Liver (tissue), 9 donors: Measurements from ENCODE around the gene HOXB9. TPM values are rescaled to one million over a fixed set of nuclear protein-coding genes. Genes with fewer than 3 reads are reported as not detected.

ENCODE experiments used
- DNase-seq: peaks from one replicate; pipeline ENCODE4 v3.0.0-alpha.2; 2017; ENCODE audit warnings: low spot score
- H3K27ac ChIP-seq, 2 donors: one replicate each; pipeline ENCODE4 v1.7.0; 2013; ENCODE audit warnings: inconsistent platforms in 2 of 2, low read length in 2 of 2, control low read depth in 1 of 2, low read depth in 1 of 2, mild to moderate bottlenecking in 1 of 2
- H3K27me3 ChIP-seq, 4 donors: one replicate each; pipeline versions ENCODE4 v1.6.1 to v1.7.0; 2013; ENCODE audit warnings: low read length in 3 of 4, inconsistent platforms in 1 of 4, mild to moderate bottlenecking in 1 of 4, moderate library complexity in 1 of 4; ENCODE audit not compliant: control insufficient read depth in 4 of 4, insufficient read depth in 4 of 4
- H3K36me3 ChIP-seq, 4 donors: one replicate each; pipeline versions ENCODE4 v1.6.1 to v1.7.0; 2013; ENCODE audit warnings: low read length in 3 of 4, mild to moderate bottlenecking in 3 of 4, low read depth in 1 of 4, moderate library complexity in 1 of 4; ENCODE audit not compliant: control insufficient read depth in 4 of 4, insufficient read depth in 3 of 4
- H3K4me1 ChIP-seq, 4 donors: one replicate each; pipeline versions ENCODE4 v1.6.1 to v1.7.0; 2013; ENCODE audit warnings: low read length in 3 of 4, mild to moderate bottlenecking in 3 of 4, moderate library complexity in 1 of 4; ENCODE audit not compliant: control insufficient read depth in 4 of 4, insufficient read depth in 4 of 4
- H3K4me3 ChIP-seq, 3 donors: one replicate each; pipeline versions ENCODE4 v1.6.1 to v1.7.0; 2013; ENCODE audit warnings: low read length in 3 of 3, control low read depth in 1 of 3, low read depth in 1 of 3, mild to moderate bottlenecking in 1 of 3
- H3K9ac ChIP-seq, 2 donors: one replicate each; pipeline ENCODE4 v1.7.0; 2013; ENCODE audit warnings: low read length in 2 of 2, mild to moderate bottlenecking in 2 of 2, moderate library complexity in 2 of 2, control low read depth in 1 of 2, low read depth in 1 of 2
- H3K9me3 ChIP-seq, 4 donors: one replicate each; pipeline versions ENCODE4 v1.6.1 to v1.7.0; 2013; ENCODE audit warnings: low read length in 3 of 4; ENCODE audit not compliant: control insufficient read depth in 4 of 4
- EGR1 ChIP-seq, 2 donors: IDR thresholded peaks; 2 replicates each; pipeline ENCODE4 v1.6.1; 2016 to 2018; ENCODE audit warnings: antibody characterized with exemption in 2 of 2, low read depth in 2 of 2
- FOXA1 ChIP-seq: IDR thresholded peaks from 2 replicates; pipeline ENCODE4 v1.6.1; 2016; ENCODE audit warnings: antibody characterized with exemption
- FOXA2 ChIP-seq: IDR thresholded peaks from 2 replicates; pipeline ENCODE4 v1.6.1; 2016; ENCODE audit warnings: antibody characterized with exemption
- GABPA ChIP-seq, 2 donors: IDR thresholded peaks in 1 of 2; conservative IDR thresholded peaks in 1 of 2; 2 replicates each; pipeline ENCODE4 v1.6.1; 2016; ENCODE audit warnings: antibody characterized with exemption in 2 of 2, mild to moderate bottlenecking in 1 of 2, moderate library complexity in 1 of 2
- HNF4A ChIP-seq, 2 donors: conservative IDR thresholded peaks; 2 replicates each; pipeline ENCODE4 v1.6.1; 2016; ENCODE audit warnings: antibody characterized with exemption in 2 of 2, mild to moderate bottlenecking in 2 of 2
- HNF4G ChIP-seq: IDR thresholded peaks from 2 replicates; pipeline ENCODE4 v1.6.1; 2016; ENCODE audit warnings: antibody characterized with exemption
- JUND ChIP-seq, 2 donors: IDR thresholded peaks; 2 replicates each; pipeline ENCODE4 v1.6.1; 2016; ENCODE audit warnings: antibody characterized with exemption in 2 of 2
- NR2F2 ChIP-seq: IDR thresholded peaks from 2 replicates; pipeline ENCODE4 v1.6.1; 2016; ENCODE audit warnings: antibody characterized with exemption
- RAD21 ChIP-seq, 2 donors: IDR thresholded peaks; 2 replicates each; pipeline ENCODE4 v1.6.1; 2016; ENCODE audit warnings: antibody characterized with exemption in 2 of 2, mild to moderate bottlenecking in 2 of 2
- RXRA ChIP-seq, 2 donors: IDR thresholded peaks; 2 replicates each; pipeline ENCODE4 v1.6.1; 2017 to 2018; ENCODE audit warnings: antibody characterized with exemption in 2 of 2, mild to moderate bottlenecking in 1 of 2
- SP1 ChIP-seq: IDR thresholded peaks from 2 replicates; pipeline ENCODE4 v1.6.1; 2018; ENCODE audit warnings: antibody characterized with exemption, mild to moderate bottlenecking
- TAF1 ChIP-seq: conservative IDR thresholded peaks from 2 replicates; pipeline ENCODE4 v1.6.1; 2016; ENCODE audit warnings: antibody characterized with exemption, mild to moderate bottlenecking
- YY1 ChIP-seq: IDR thresholded peaks from 2 replicates; pipeline ENCODE4 v1.6.1; 2016; ENCODE audit warnings: antibody characterized with exemption, mild to moderate bottlenecking
- WGBS: extraction: QIAGEN DNeasy Blood & Tissue Kit; methylation state at CpG from one replicate; pipeline ENCODE4 v1.1.7; 2013; 5-methylcytosine and 5-hydroxymethylcytosine counted together
- polyA plus RNA-seq, 2 donors: library from polyadenylated mRNA; stranded (reverse) in 1 of 2; unstranded in 1 of 2; fragments of 200-250 nt in 1 of 2; fragments of >200 nt in 1 of 2; fragmentation: Nextera tagmentation in 1 of 2; extraction: Ambion mirVana in 1 of 2; gene quantifications; one replicate each; pipeline versions ENCODE4 v1.2.1 to v1.2.3, GENCODE V29; 2013 to 2015
- total RNA-seq, 2 donors: library from RNA; depleted of rRNA; stranded (reverse); fragments of >200 nt; gene quantifications; one replicate each; pipeline ENCODE4 v1.2.3, GENCODE V29; 2014
- TF ChIP-seq, protein P1 (sequence below): IDR thresholded peaks from 2 replicates; pipeline ENCODE4 v1.6.1; 2016; ENCODE audit warnings: antibody characterized with exemption
- TF ChIP-seq, protein P2 (sequence below): fragments of 150-350 bp; IDR thresholded peaks from 2 replicates; pipeline ENCODE4 v1.5.1; 2017; ENCODE audit warnings: improper control_type of control experiment, low read depth, low read length; ENCODE audit not compliant: missing input control
- TF ChIP-seq, protein P3 (sequence below): IDR thresholded peaks from 2 replicates; pipeline ENCODE4 v1.6.1; 2016; ENCODE audit warnings: antibody characterized with exemption
- TF ChIP-seq, protein P4 (sequence below): IDR thresholded peaks from 2 replicates; pipeline ENCODE4 v1.6.1; 2016; ENCODE audit warnings: antibody characterized with exemption
- TF ChIP-seq, protein P5 (sequence below): IDR thresholded peaks from 2 replicates; pipeline ENCODE4 v1.6.1; 2016; ENCODE audit warnings: antibody characterized with exemption, mild to moderate bottlenecking
- donor health status: healthy.
- donor health status: healthy.
- donor health status: healthy.
- donor health status: healthy.
- donor health status: healthy.

The HOXB9 gene
- total and polyA plus RNA-seq, 4 donors: not detected

DNA sequence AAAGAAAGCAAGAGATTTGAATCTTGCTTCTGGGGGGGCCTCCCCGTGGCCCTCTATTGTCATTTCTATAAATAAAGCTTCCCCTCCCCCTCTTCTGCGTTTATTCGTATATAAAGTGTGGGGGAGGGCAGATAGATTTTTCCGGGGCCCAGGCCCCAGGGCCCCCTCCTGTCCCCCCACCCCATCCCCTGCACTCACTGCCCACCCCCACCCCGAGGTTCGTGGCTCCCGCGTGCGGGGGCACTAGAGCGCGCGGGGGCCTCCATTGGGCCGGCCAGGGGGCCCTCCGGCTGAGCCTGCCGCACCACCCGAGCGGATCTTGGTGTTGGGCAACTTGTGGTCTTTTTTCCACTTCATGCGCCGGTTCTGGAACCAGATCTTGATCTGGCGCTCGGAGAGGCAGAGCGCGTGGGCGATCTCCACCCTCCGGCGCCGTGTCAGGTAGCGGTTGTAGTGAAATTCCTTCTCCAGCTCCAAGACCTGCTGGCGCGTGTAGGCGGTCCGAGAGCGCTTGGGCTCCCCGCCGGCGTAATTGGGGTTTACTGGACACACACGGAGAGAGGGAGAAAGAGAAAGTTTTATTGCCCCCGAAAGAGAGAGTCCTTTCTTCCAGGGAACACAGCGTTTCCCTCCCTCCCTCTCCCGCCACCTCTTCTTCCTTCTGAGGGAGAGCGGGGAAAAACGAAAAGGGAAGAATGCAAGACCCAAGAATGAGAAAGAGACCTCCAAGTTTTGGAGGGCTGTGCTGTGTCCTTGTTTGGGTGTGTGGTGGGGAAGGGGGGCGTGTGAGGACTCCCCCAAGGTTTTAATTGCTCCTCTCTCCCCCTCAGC lies 49.5 kb downstream of the HOXB9 start:
- WGBS: 15% methylated on average over 43 of the region's 43 CpGs
- no peak overlapping the region for H3K9ac ChIP-seq

More for the DNA sequence above, 49.5 kb downstream of the HOXB9 start:
- no peak for DNase-seq
- TF ChIP-seq FOXA1 (no peak), FOXA2 (no peak), TAF1 (no peak), GABPA (IDR thresholded peaks at IDR 0.05 in 1 of 2, conservative IDR thresholded peaks at IDR 0.05 in 1 of 2) (no peak), YY1 (no peak), JUND (IDR thresholded peaks at IDR 0.05) (no peak), EGR1 (IDR thresholded peaks at IDR 0.05; ENCODE audit: low read depth in 2 of 2) (no peak), HNF4A (conservative IDR thresholded peaks at IDR 0.05) (no peak), RXRA (IDR thresholded peaks at IDR 0.05) (no peak), RAD21 (IDR thresholded peaks at IDR 0.05) (no peak), HNF4G (no peak), SP1 (no peak), NR2F2 (no peak)
- TF ChIP-seq, protein P1, sequence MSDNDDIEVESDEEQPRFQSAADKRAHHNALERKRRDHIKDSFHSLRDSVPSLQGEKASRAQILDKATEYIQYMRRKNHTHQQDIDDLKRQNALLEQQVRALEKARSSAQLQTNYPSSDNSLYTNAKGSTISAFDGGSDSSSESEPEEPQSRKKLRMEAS: no peak
- TF ChIP-seq, protein P2, sequence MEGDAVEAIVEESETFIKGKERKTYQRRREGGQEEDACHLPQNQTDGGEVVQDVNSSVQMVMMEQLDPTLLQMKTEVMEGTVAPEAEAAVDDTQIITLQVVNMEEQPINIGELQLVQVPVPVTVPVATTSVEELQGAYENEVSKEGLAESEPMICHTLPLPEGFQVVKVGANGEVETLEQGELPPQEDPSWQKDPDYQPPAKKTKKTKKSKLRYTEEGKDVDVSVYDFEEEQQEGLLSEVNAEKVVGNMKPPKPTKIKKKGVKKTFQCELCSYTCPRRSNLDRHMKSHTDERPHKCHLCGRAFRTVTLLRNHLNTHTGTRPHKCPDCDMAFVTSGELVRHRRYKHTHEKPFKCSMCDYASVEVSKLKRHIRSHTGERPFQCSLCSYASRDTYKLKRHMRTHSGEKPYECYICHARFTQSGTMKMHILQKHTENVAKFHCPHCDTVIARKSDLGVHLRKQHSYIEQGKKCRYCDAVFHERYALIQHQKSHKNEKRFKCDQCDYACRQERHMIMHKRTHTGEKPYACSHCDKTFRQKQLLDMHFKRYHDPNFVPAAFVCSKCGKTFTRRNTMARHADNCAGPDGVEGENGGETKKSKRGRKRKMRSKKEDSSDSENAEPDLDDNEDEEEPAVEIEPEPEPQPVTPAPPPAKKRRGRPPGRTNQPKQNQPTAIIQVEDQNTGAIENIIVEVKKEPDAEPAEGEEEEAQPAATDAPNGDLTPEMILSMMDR: no peak
- TF ChIP-seq, protein P3, sequence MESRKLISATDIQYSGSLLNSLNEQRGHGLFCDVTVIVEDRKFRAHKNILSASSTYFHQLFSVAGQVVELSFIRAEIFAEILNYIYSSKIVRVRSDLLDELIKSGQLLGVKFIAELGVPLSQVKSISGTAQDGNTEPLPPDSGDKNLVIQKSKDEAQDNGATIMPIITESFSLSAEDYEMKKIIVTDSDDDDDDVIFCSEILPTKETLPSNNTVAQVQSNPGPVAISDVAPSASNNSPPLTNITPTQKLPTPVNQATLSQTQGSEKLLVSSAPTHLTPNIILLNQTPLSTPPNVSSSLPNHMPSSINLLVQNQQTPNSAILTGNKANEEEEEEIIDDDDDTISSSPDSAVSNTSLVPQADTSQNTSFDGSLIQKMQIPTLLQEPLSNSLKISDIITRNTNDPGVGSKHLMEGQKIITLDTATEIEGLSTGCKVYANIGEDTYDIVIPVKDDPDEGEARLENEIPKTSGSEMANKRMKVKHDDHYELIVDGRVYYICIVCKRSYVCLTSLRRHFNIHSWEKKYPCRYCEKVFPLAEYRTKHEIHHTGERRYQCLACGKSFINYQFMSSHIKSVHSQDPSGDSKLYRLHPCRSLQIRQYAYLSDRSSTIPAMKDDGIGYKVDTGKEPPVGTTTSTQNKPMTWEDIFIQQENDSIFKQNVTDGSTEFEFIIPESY: no peak
- TF ChIP-seq, protein P4, sequence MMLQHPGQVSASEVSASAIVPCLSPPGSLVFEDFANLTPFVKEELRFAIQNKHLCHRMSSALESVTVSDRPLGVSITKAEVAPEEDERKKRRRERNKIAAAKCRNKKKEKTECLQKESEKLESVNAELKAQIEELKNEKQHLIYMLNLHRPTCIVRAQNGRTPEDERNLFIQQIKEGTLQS: no peak
- TF ChIP-seq, protein P5, sequence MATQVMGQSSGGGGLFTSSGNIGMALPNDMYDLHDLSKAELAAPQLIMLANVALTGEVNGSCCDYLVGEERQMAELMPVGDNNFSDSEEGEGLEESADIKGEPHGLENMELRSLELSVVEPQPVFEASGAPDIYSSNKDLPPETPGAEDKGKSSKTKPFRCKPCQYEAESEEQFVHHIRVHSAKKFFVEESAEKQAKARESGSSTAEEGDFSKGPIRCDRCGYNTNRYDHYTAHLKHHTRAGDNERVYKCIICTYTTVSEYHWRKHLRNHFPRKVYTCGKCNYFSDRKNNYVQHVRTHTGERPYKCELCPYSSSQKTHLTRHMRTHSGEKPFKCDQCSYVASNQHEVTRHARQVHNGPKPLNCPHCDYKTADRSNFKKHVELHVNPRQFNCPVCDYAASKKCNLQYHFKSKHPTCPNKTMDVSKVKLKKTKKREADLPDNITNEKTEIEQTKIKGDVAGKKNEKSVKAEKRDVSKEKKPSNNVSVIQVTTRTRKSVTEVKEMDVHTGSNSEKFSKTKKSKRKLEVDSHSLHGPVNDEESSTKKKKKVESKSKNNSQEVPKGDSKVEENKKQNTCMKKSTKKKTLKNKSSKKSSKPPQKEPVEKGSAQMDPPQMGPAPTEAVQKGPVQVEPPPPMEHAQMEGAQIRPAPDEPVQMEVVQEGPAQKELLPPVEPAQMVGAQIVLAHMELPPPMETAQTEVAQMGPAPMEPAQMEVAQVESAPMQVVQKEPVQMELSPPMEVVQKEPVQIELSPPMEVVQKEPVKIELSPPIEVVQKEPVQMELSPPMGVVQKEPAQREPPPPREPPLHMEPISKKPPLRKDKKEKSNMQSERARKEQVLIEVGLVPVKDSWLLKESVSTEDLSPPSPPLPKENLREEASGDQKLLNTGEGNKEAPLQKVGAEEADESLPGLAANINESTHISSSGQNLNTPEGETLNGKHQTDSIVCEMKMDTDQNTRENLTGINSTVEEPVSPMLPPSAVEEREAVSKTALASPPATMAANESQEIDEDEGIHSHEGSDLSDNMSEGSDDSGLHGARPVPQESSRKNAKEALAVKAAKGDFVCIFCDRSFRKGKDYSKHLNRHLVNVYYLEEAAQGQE: no peak
- peaks cover 0 to 3% (median 1%) of the 10 kb centered on the region in 4 donors for H3K4me1 ChIP-seq
- H3K9me3 ChIP-seq: no peaks in the 10 kb centered on the region
- H3K36me3 ChIP-seq: no peaks in the 10 kb centered on the region
- peak overlapping the region; percentile 70 to 72 for H3K27ac ChIP-seq
- peak overlapping the region in 1 of 3 donors; percentile 46 for H3K4me3 ChIP-seq
- H3K27me3 ChIP-seq: peaks cover 0 to 24% (median 5%) of the 10 kb centered on the region in 4 donors
